Colonic mucosa (tissue), 4 donors: ENCODE data around the gene EYA4. TPM values are rescaled to one million over a fixed set of nuclear protein-coding genes. Genes with fewer than 3 reads are reported as not detected.
"Not testable (repeated sequence)": the region's sequence is repeated elsewhere in the genome, so short reads cannot be mapped to it uniquely, and the experiment has no call there.

ENCODE experiments used
- DNase-seq: peaks from one replicate; pipeline ENCODE4 v3.0.0-alpha.2; 2020
- H3K27ac ChIP-seq: fragments of 200-600 bp; one replicate; pipeline ENCODE4 v1.8.0; 2021
- H3K27me3 ChIP-seq: fragments of 200-600 bp; one replicate; pipeline ENCODE4 v1.8.0; 2021
- H3K36me3 ChIP-seq: fragments of 200-600 bp; one replicate; pipeline ENCODE4 v1.8.0; 2021
- H3K4me1 ChIP-seq: fragments of 200-600 bp; one replicate; pipeline ENCODE4 v1.8.0; 2021; ENCODE audit warnings: mild to moderate bottlenecking
- H3K4me3 ChIP-seq: fragments of 200-600 bp; one replicate; pipeline ENCODE4 v1.8.0; 2021
- H3K9ac ChIP-seq, 2 donors: one replicate each; pipeline ENCODE4 v1.7.0; 2013; ENCODE audit warnings: control low read depth in 2 of 2, low read depth in 2 of 2, low read length in 2 of 2
- H3K9me3 ChIP-seq: fragments of 200-600 bp; one replicate; pipeline ENCODE4 v1.8.0; 2021
- CTCF ChIP-seq: fragments of 200-600 bp; IDR thresholded peaks from one replicate; pipeline ENCODE4 v1.8.0; 2022; ENCODE audit warnings: antibody characterized with exemption, mild to moderate bottlenecking
- intact Hi-C: fragments of 100-400 bp; cut with DNase I; formaldehyde crosslinking; loops from one replicate; pipeline ENCODE4 v1.14.1; 2022
- total RNA-seq, 2 donors: library from RNA; stranded (reverse); fragmentation: NEBNext Ultra II Directional in 1 of 2; extraction: Animal tissue kit (Norgen Biotek cat#: 25700) in 1 of 2; gene quantifications; one replicate each; pipeline ENCODE4 v1.2.1, GENCODE V29; 2021
- donor health status: healthy.
- donor health status: DM: no; HTN: no; CAD: no.
- donor health status: DM: no; HTN: no; CAD: no.

The EYA4 gene
- total RNA-seq, 2 donors from 2014 or later, result 0.05 TPM; not detected in 1

GRCh38 chr6:133394630-133395029, 153.5 kb downstream of the EYA4 start:
- no peaks in the 10 kb centered on the region for H3K36me3 ChIP-seq
- no peak for DNase-seq
- no peak overlapping the region for H3K27ac ChIP-seq
- intact Hi-C loops, result no loop called here
- TF ChIP-seq CTCF, result no peak
- no peaks in the 10 kb centered on the region for H3K27me3 ChIP-seq
- H3K4me3 ChIP-seq, result no peak overlapping the region
- no peaks in the 10 kb centered on the region for H3K4me1 ChIP-seq
- no peak overlapping the region for H3K9ac ChIP-seq
- H3K9me3 ChIP-seq, result no peaks in the 10 kb centered on the region

- no peaks in the 10 kb centered on the region for H3K36me3 ChIP-seq
- H3K27me3 ChIP-seq, result no peaks in the 10 kb centered on the region
- no peak for DNase-seq
- intact Hi-C loops, result no loop called here
- no peak for TF ChIP-seq CTCF
- no peaks in the 10 kb centered on the region for H3K9me3 ChIP-seq
- H3K4me3 ChIP-seq, result no peak overlapping the region
- no peak overlapping the region for H3K27ac ChIP-seq
- no peaks in the 10 kb centered on the region for H3K4me1 ChIP-seq
- no peak overlapping the region for H3K9ac ChIP-seq
These were observed 155.3 kb downstream of the EYA4 start for GRCh38 chr6:133396233-133396983.

GRCh38 chr6:133396984-133397348, 155.8 kb downstream of the EYA4 start:
- Histone ChIP-seq H3K9me3 (no peaks in the 10 kb centered on the region), H3K27me3 (no peaks in the 10 kb centered on the region), H3K27ac (no peak overlapping the region), H3K4me1 (no peaks in the 10 kb centered on the region), H3K4me3 (no peak overlapping the region), H3K9ac (no peak overlapping the region), H3K36me3 (no peaks in the 10 kb centered on the region)
- DNase-seq, result no peak
- intact Hi-C loops, result no loop called here
- TF ChIP-seq CTCF, result no peak

- H3K36me3 ChIP-seq, intact Hi-C loops, H3K27me3 ChIP-seq, H3K4me3 ChIP-seq, DNase-seq, H3K9ac ChIP-seq, H3K9me3 ChIP-seq, H3K4me1 ChIP-seq, H3K27ac ChIP-seq: not testable (repeated sequence)
These were observed 156.4 kb downstream of the EYA4 start for GRCh38 chr6:133397601-133398000.

- Histone ChIP-seq H3K4me1 (no peaks in the 10 kb centered on the region), H3K9me3 (no peaks in the 10 kb centered on the region), H3K4me3 (no peak overlapping the region), H3K9ac (no peak overlapping the region), H3K36me3 (no peaks in the 10 kb centered on the region), H3K27ac (no peak overlapping the region), H3K27me3 (no peaks in the 10 kb centered on the region)
- intact Hi-C loops, result no loop called here
- DNase-seq, result no peak
- no peak for TF ChIP-seq CTCF
These were observed 158.3 kb downstream of the EYA4 start for GRCh38 chr6:133399426-133399825.

GRCh38 chr6:133404151-133404550, 163.0 kb downstream of the EYA4 start:
- no peaks in the 10 kb centered on the region for H3K36me3 ChIP-seq

More at GRCh38 chr6:133404151-133404550, 163.0 kb downstream of the EYA4 start:
- TF ChIP-seq CTCF, result no peak
- Histone ChIP-seq H3K27ac (no peak overlapping the region), H3K27me3 (no peaks in the 10 kb centered on the region), H3K4me1 (no peaks in the 10 kb centered on the region), H3K4me3 (no peak overlapping the region), H3K9ac (no peak overlapping the region), H3K9me3 (no peaks in the 10 kb centered on the region)
- no peak for DNase-seq
- intact Hi-C loops, result no loop called here
